Epithelial cell of proximal tubule (primary cell): ENCODE data around the gene CALCR. TPM values are rescaled to one million over a fixed set of nuclear protein-coding genes. Genes with fewer than 3 reads are reported as not detected.

Source experiments
- DNase-seq: peaks from one replicate; pipeline ENCODE4 v3.0.0-alpha.2; 2011; ENCODE audit warnings: low read depth
- H3K4me3 ChIP-seq: 2 replicates; pipeline ENCODE4 v1.5.1; 2011; ENCODE audit warnings: low read depth, mild to moderate bottlenecking, low read length
- total RNA-seq: library from RNA; depleted of rRNA; stranded (reverse); fragments of >200 nt; gene quantifications from 2 replicates; pipeline ENCODE4 v1.2.3, GENCODE V29; 2015
- TF ChIP-seq, protein P1 (sequence below): conservative IDR thresholded peaks from 2 replicates; pipeline ENCODE4 v1.5.1; 2012; ENCODE audit warnings: low read depth, mild to moderate bottlenecking, low read length

CALCR gene
- total RNA-seq, 1 donor from 2014 or later: not detected

DNA sequence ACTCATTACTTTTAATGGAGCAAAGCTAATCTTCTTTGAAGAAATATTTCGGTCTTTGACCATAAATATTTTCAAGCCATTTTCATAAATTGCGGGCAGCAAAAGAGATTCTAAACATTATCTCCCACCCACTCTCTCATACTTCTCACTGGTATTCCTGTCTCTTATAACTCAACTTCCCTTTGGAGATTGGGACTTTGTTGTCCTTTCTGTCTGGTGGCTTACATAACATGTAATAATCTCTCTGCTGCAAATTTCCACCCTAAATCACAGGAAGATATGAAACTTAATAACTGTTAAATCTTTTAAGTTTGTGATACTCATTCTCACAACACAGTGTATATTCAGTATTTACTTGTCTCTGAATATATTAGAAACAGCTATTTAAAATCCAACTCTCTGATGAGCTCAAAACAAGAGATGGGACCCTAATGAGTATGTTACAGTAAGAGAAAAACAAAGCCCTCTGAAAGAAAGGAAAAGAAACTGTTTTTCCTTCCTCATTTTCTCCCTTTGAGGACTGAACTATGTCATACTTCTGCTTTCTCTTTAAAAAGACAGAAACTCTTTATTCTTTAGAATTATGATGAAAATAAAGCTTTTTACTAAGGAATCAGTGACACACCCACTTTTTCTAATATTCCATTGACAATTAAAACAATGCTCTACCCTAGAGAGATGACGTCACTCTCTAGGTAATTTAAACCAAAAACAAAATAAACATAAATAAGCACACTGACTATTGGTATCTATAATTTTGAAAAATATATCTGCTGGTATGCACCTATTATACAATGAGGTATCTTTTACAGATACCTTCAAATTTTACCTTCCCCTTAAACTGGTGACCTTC lies 14.7 kb downstream of the CALCR start:
- TF ChIP-seq, protein P1, sequence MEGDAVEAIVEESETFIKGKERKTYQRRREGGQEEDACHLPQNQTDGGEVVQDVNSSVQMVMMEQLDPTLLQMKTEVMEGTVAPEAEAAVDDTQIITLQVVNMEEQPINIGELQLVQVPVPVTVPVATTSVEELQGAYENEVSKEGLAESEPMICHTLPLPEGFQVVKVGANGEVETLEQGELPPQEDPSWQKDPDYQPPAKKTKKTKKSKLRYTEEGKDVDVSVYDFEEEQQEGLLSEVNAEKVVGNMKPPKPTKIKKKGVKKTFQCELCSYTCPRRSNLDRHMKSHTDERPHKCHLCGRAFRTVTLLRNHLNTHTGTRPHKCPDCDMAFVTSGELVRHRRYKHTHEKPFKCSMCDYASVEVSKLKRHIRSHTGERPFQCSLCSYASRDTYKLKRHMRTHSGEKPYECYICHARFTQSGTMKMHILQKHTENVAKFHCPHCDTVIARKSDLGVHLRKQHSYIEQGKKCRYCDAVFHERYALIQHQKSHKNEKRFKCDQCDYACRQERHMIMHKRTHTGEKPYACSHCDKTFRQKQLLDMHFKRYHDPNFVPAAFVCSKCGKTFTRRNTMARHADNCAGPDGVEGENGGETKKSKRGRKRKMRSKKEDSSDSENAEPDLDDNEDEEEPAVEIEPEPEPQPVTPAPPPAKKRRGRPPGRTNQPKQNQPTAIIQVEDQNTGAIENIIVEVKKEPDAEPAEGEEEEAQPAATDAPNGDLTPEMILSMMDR: no peak
- no peak for DNase-seq
- no peak overlapping the region for H3K4me3 ChIP-seq

GRCh38 chr7:93558705-93559614 lies 15.6 kb downstream of the CALCR start:
- DNase-seq: peak; percentile 60
- no peak overlapping the region for H3K4me3 ChIP-seq
- TF ChIP-seq, protein P1: no peak

DNA sequence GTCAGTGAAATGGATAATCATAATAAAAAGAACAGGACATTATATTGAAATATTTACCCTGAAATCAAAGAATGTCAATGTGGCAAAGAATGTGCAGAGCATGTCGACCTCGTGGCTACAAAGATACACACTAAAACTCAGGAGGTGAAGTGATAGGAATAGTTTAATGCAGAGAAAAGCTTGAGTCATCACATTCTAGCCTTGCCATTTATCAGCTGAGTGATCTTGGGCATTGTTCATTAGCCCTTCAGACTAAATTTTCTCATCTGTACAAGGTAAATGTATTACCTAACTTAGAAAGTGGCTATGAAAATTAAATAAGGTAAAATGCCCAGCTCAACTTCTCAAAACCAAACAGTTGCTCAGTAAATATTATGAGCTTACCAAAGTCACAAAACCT lies 22.6 kb downstream of the CALCR start:
- no peak overlapping the region for H3K4me3 ChIP-seq
- TF ChIP-seq, protein P1: no peak
- DNase-seq: peak; percentile 27

GRCh38 chr7:93551063-93551895 lies 23.2 kb downstream of the CALCR start:
- H3K4me3 ChIP-seq: no peak overlapping the region
- TF ChIP-seq, protein P1: peak; percentile 73

GRCh38 chr7:93547716-93548115 lies 26.8 kb downstream of the CALCR start:
- DNase-seq: no peak
- no peak overlapping the region for H3K4me3 ChIP-seq
- TF ChIP-seq, protein P1: no peak

More at GRCh38 chr7:93551063-93551895, 23.2 kb downstream of the CALCR start:
- no peak for DNase-seq

DNA sequence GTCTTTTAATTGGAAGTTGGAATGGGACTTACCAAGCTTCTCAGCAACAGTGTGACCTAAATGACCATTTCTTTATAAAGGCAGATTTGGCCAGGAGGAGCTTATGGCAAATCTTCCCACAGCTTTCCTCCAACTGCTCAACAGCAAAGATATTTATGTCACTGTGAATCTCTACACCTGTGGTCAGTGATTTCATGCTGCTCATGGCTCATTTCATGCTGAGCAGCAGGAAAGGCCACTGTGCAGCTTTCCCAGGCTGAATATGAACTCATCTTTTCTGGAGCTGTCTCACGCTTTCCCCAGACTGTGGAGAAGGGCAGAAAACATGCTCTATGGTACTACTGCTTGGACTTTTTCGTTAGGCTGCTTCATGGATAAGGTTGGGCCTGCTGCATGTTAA lies 29.8 kb downstream of the CALCR start:
- no peak overlapping the region for H3K4me3 ChIP-seq
- TF ChIP-seq, protein P1: no peak
- no peak for DNase-seq
